OCI-LY7 (cell line): Measurements from ENCODE around the gene MRPS17.

ENCODE experiments used
- CTCF ChIP-seq: fragments of 200-600 bp; sonication (generic); conservative IDR thresholded peaks from 2 replicates; pipeline ENCODE4 v1.5.1; 2014; ENCODE audit warnings: mild to moderate bottlenecking, antibody characterized with exemption, low read length, moderate library complexity, mixed read lengths
- EZH2phosphoT487 ChIP-seq: fragments of 200-600 bp; sonication (generic); IDR thresholded peaks from 2 replicates; pipeline ENCODE4 v1.6.1; 2018; ENCODE audit warnings: low read depth, borderline replicate concordance, mild to moderate bottlenecking, mixed run types, antibody characterized with exemption, low read length, moderate library complexity, mixed read lengths

GRCh38 chr7:55969391-55969790 lies 17.7 kb downstream of the MRPS17 start:
- TF ChIP-seq CTCF, result no peak
- TF ChIP-seq EZH2phosphoT487, result no peak
